HG02885 (cell line): Measurements from ENCODE around the gene DNAJC18.
"Not testable (repeated sequence)": the region's sequence is repeated elsewhere in the genome, so short reads cannot be mapped to it uniquely, and the experiment has no call there.

Experiments used
- ATAC-seq: cut with Tn5 transposase; IDR thresholded peaks from one replicate; pipeline ENCODE4 v1.9.1; 2021; ENCODE audit warnings: mild to moderate bottlenecking; ENCODE audit not compliant: unreplicated experiment, poor library complexity

Gene DNAJC18

DNA sequence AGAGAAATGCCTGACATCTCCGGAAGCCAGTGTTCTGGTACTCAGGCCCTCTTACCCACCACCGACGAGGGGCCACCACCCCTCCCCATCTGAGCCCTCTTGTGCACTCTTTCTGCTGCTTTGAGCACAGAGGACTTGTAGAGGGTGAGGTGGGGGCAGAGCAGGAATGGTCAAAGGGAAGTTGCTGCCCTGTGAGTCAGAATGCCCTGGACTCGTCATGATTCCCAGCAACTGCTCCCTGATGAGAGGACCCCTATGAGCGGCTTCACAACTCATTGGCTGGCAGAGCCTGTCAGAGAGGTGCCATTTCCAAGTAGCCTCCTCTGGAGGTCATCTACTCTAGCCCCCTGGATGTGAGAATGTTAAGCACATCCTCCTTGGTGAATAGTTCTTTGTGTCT is 22.4 kb upstream of the DNAJC18 start:
- ATAC-seq: no peak

DNA sequence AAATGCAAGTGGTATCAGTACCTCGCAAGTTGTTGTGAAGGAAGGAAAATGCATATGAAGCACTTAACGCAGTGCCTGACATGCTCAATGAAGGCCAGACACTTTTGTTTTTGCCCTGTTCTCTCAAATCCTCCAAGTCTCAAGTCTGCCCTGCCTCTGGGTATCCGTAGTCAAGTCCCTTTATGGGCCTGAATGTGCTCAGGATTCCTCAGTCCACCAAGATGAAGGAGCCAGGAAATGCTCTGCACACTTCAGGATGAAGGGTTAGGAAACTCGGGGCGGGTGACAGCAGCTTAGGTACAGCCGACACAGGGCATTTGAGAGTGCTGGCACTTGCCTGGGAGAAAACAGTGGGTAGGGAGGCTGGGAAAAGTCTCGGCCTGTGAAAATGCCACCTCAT is 21.9 kb upstream of the DNAJC18 start:
- no peak for ATAC-seq

DNA sequence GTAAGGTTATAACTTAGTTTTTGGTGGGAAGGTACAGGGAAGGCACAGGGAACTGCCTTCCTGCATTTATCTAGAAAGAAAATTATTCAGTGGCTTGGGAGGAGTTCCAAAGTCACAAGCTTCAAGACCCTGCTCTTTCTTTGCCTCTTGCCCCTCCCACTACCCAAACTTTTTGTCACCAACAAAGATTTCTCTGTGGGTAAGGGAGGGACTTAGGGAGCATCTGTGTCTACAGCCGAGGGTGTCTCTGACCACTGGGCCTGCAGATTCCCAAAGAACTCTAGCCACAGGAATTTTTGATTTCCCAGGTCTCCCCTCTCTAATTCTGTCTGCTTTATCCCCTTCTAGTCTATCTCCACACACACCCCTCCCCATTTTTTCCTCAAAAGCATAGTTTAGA is 21.1 kb upstream of the DNAJC18 start:
- ATAC-seq: no peak

DNA sequence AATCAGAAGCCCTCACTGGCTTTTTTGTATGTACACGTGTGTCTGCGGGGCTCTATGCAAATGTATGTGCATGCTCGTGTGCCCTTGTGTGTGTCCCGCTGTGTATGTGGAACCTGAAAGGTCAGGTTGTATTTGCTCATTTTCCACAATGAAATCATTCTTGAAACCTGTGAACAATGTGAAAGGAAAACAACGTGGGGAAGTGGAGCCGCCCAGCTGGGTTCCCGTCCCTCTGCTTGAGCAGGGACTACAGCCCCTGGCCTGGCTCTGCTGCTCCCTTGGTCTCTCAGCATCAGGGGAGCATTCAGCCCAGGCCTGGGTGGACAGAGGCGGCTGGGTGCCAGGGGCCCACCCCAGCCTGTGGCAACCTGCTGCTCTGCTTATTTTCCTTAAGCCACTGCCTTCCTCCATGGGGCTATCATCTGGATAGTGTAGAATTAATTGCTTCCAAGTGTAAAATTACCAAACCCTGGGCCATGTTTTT is 20.2 kb upstream of the DNAJC18 start:
- ATAC-seq: peak; percentile 41

DNA sequence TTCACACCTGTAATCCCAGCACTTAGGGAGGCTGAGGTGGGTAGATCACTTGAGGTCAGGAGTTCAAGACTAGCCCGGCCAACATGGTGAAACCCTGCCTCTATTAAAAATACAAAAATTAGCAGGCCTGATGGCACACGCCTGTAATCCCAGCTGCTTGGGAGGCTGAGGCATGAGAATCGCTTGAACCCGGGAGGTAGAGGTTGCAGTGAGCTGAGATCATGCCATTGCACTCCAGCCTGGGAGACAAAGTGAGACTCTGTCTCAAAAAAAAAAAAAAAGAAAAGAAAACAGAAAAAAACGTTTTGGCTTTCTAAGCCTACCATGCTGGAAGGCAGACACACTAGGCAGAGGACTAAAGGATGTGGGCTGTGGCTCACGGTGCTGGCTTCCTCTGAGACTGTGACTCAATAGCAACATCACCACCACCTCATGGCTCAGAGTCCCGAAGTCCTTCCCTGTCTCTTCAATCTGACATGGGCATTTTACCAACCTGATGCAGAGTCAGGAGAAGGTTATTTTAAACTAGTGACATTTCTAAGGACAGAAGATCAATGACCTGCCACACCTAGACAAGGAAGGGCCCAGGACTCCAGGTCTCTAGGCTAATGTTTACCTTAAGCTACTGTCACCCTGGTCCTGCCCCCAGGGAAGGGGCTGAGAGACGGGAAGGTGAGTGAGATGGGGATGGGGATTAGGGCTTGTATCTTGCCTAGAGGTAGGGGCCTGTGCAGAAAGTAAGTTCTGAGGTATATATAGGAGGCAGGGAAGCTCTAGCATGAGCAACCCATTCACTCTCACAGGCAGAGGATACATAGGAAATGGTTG is 19.5 kb upstream of the DNAJC18 start:
- peak; percentile 58 for ATAC-seq

DNA sequence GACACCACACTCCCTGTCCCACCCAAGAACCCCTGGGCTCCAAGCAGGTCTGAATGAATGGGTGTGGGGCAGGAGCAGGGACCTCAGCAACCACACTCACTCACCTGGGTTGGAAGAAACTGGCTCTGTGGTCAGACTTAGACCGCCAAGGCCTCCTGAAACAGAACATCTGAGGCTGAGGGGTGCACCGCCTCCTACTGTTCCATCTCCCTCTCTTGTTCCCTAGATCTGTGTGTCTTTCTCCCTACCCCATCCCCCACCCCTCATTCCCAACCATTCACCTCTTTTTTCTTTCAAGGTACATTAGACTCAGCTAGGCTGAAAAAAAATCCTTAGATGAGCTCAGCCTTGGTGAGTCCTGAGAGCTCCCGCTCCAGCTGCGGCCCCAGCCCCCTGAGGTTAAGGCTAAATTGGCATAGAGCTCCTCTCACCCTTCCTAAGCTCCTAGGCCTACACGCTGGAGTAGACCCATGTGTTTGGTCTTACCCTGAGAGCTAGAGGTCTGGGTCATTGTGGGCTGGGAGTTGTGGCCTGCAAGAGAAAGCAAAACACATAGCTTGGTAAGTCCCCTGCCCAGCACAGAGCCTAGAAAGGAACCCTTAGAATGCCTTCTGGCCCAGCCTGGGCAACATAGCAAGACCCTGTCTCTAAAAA is 18.5 kb upstream of the DNAJC18 start:
- ATAC-seq: no peak

DNA sequence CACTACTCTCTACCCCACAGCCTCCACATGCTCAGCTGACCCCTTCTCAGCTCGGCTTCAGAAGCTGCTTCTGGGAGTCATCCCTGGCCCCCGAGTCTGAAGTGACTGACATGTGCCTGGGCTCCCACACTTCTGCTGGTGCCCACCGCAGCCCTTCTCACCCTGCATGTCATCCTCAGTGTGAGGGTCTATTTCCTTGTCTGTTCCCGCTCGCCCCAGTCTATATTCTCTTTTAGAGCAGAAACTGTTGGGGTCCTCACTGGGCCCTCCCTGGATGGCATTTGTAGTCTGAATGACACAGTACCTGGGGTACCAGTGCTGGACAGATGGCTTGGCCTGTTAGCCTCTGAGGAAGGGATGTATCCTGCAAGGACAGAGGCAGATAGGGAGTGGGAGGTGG is 17.9 kb upstream of the DNAJC18 start:
- ATAC-seq: no peak

DNA sequence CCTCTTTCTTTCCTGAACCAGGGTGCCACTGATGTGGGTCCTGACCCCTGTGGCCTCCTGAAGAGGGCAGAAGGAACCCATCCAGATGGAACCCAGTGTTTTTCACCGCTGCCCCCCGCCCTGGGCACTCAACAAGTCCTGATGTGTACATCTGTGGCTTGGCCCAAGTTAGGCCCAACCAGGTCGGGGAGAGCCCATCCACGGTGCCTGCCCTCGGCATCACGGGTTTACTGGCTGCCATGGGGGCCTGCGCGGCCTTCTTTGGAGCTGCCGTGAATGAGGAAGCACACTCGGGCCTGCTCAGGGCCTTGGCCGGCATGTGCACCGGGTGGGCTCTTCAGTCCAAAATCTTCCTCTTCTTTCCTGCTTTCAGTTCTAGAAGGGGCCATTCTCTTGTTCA is 17.5 kb upstream of the DNAJC18 start:
- ATAC-seq: no peak

DNA sequence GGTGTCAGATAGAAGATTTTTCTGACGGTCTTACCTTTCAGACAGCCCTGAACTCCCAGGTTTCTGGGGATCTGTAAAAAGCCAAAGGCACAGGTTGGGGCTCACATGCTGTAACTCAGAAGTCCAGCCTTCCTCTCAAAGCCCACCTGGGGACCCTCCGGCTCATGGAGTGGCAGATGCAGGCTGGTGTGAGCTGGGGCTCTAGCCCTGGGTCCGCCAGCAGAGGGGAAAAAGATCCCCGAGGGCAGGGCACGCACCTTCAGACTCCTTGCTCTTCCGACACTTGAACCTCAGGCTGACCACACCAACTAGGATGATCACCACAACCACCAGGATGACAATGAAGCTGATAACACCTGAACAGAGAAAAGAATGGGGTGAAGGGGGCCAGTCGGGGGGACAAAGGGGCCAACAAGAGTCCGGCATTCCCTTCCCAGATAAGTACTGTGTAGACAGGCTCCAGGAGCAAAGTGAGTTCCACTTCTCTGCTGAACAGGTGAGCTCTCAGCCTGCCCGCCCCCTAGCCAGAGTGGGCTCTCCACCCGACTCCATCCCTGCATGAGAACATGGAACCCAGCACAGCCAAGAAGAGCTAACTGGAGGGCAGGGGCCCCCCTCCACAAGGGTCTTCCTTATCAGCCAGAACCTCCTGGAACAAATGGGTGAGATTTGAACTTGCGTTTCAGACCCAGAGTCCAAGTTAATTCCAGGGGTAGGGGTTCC is 15.4 kb upstream of the DNAJC18 start:
- ATAC-seq: no peak

DNA sequence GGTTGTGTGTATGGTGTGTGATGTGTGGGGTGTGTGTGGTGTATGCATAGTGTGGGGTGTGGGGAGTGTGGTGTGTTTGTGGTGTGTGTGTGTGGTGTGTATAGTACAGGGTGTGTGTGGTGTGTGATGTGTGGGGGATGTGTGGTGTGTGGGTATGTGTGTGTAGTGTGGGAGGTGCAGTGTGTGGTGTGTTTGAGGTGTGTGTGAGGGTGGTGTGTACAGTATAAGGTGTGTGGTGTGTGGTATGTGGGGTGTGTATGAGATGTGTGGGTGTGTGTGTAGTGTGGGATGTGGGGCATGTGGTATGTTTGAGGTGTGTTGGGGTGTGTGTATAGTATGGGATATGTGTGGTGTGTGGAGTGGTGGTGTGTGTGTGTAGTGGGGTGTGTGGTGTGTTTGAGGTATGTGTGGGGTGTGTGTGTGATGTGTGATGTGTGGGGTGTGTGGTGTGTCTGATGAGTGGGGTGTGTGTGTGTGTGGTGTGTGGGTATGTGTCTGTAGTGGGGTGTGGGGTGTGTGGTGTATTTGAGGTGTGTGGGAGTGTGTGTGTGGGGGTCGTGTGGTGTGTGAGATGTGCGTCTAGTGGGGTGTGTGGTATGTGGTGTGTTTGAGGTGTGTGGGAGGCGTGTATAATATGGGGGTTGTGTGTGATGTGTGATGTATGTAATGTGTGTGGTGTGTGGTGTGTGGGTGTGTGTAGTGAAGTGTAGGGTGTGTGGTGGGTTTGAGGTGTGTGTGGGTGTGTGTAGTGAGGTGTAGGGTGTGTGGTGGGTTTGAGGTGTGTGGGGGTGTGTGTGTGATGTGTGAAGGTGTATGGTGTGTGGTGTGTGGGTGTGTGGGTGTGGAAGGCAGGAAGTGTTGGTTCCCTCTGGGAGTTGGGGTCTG is 14.6 kb upstream of the DNAJC18 start:
- ATAC-seq: no peak

DNA sequence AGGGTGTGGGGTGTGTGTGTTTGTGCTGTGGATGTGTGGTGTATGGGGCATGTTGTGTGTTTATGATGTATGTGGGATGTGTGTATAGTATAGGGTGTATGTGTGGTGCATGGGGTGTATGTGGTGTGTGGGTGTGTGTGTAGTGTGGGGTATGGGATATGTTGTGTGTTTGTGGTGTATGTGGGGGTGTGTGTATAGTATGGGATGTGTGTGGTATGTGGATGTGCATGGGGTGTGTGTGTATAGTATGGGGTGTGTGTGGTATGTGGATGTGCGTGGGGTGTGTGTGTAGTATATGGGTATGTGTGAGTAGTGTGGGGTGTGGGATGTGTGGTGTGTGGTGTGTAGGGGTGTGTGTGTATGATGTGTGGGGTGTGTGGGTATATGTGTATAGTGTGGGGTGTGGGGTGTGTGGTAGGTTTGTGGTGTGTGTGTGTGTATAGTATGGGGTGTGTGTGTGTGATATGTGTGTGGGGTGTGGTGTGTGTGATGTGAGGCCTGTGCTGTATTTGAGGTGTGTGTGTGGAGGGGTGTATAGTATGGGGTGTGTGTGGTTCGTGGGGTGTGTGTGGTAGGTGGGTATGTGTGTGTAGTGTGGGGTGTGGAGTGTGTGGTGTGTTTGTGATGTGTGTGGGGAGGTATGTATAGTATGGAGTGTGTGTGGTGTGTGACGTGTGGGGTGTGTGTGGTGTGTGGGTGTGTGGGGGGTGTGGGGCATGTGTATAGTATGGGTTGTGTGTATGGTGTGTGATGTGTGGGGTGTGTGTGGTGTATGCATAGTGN is 12.7 kb upstream of the DNAJC18 start:
- no peak for ATAC-seq

DNA sequence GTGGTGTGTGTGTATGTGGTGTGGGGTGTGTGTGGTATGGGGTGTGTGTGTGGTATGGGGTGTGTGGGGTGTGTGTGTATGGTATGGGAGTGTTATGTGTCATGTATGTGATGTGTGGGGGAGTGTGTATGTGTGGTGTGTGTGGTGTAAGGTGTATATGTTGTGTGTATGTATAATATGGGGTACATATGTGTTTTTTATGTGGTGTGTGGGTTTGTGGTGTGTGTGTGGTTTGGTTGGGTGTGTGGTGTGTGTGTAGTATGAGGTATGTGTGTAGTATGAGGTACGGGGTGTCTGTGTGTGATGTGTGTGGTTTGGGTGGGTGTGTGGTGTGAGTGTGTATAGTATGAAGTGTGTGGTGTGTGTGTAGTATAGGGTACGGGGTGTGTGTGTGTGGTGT is 11.9 kb upstream of the DNAJC18 start:
- ATAC-seq: no peak

DNA sequence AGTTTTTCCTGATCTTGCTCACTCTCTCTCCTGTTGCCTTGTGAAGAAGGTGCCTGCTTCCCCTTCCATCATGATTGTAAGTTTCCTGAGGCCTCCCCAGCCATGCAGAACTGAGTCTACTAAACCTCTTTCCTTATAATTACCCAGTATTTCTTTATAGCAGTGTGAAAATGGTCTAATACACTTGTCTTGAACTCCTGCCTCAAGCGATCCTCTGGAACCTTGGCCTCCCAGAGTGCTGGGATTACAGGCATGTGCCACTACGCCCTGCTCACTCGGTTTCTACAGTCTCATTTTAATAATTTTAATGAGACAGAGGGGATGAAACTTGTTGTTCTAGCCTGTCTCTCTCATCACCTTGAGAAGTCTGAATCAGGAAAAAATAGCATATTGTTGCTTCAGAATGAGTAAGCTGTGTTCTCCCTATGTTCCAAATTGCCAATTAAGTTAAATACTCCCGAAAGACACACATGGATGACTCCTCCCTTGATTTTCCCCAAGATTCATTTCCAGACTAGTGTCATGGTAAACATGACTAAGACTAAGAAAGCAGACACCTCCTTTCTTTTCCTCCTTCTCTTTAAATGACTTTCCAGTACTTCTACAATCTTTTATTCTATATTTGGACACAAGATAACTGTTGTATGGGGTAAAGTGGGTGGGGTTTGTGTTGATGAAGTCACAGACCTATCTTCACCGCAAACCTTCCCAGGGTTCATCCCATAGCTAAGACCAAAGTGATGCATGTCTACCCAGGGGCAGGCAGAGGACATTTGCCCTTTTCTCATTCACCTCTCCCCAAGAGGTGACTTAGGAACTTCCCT is 7.8 kb upstream of the DNAJC18 start:
- ATAC-seq: peak; percentile 74

DNA sequence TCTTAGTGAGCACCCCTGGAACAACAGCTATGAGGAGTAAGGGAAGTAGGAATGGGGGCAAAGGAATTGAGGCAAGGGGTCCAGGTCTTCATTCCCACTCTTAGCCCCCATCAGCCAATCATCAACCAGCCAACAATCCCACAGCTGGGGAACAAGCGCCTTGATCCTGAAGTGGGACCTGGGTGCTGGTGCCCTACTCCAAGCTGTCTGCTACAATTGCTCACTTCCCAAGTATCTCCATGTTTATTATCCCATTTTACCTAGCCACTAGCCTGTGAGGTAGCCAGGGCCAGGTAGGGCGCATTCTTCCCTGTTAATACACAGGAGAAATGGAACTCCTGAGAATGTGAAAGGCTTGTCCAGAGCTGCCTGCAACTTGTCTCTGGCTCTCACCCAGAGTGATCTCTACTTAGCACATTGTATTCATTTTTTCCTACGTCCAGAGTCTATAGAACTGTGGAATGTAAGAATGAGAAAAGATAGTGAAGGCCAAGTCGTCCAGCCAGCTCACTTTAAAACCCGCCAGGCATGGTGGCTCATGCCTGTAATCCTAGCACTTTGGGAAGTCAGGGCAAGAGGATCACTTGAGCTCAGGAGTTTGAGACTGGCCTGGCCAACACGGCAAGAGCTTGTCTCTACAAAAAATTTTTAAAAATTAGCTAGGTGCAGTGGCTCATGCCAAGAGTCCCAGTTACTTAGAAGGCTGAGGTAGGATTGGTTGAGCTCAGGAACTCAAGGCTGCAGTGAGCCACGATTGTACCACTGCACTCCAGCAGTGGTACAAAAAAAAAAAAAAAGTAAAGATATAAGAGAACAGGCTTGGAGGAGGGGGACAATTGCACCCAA is 6.2 kb upstream of the DNAJC18 start:
- no peak for ATAC-seq

DNA sequence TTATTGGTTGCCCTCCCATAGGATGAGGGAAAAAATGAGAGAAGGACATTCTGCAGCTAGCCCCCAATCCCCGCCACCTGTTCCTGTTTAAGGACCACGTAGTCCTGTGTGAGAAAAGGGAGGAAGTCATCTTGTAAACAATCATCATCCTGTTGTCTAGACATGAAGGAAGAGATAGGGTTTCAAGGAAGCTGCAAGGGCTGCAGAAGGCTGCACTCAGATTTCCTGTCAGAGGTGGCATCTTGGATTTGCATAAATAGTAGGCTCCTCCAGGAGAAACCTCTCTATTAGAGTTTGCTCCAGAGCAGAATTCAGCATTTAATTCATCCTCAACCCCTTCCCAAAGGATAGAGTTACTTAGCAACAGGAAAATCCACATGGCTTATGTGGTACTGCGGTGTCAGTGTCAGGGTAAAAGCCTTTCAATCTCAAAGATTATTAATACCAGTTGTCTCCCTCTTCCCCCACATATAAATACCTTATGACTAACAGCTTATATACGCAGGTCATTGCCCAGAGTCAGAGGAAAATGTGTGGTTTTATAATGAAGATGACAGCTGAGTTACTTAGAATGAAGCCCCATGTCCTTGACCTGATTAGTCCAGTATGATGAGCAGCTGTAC is 4.6 kb upstream of the DNAJC18 start:
- no peak for ATAC-seq

DNA sequence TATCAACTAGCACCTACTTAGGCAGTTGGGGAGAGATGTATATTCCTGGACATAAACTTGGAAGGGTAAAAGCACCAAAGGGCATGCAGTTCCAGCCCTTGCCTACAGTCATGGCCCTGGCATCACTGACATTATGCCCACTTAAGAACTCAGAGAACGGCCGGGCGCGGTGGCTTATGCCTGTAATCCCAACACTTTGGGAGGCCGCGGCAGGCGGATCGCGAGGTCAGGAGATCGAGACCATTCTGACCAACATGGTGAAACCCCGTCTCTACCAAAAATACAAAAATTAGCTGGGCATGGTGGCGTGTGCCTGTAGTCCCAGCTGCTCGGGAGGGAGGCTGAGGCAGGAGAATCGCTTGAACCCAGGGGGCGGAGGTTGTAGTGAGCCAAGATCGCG is 1.1 kb upstream of the DNAJC18 start:
- not testable (repeated sequence) for ATAC-seq

DNA sequence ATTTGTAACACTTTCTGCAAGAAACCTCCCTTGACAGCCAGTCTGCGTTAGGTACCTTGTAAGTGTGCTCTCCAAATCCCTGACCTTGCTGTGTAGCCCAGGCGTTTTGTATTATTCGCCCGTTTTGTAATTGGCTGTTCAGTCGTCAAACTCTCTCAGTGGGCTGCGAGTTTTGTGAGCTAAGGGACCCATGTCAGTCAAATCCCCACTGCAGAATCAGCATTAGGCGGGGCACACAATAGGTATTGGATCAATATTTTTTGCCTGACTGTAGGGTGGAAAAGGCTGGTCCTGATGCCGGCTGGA is 665 bp downstream of the DNAJC18 start:
- no peak for ATAC-seq

DNA sequence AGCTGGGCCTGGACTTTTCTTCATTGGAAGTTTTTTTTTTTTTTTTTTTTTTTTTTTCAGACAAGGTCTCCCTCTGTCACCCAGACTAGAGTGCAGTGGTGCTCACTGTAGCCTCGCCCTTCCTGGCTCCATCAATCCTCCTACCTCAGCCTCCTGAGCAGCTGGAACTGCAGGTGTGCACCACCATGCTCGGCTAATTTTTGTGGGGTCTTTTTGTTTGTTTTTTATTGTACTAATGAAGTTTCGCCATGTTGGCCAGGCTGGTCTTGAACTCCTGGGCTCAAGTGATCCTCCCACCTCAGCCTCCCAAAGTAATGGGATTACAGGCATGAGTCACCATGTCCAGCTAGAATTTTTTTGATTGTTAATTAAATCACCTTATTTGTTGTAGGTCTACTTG is 3.6 kb downstream of the DNAJC18 start:
- no peak for ATAC-seq
